GM21360 (cell line): ENCODE data around the gene KCNG1.

Experiments used
- ATAC-seq: cut with Tn5 transposase; IDR thresholded peaks from one replicate; pipeline ENCODE4 v1.9.1; 2021; ENCODE audit warnings: mild to moderate bottlenecking, moderate library complexity; ENCODE audit not compliant: unreplicated experiment

The KCNG1 gene

DNA sequence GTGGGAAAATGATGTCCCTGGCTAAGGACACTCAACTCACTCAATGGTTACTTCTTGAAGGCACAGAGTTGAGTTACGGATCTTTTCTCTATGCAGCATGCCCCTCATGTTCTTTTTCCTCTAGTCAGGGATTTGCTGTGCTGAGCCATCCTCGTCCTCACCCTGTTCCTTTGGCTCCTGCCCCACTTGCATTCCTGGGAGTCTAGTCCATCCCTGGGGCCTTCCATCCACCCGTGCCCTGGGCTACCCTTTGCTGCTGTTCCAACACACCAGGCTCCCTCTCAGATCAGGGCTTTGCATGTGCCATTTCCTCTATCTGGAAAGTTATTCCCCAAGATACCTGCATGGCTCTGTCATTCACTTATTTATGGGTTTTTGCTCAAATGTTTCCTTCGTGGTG, 13.3 kb upstream of the KCNG1 start:
- no peak for ATAC-seq

DNA sequence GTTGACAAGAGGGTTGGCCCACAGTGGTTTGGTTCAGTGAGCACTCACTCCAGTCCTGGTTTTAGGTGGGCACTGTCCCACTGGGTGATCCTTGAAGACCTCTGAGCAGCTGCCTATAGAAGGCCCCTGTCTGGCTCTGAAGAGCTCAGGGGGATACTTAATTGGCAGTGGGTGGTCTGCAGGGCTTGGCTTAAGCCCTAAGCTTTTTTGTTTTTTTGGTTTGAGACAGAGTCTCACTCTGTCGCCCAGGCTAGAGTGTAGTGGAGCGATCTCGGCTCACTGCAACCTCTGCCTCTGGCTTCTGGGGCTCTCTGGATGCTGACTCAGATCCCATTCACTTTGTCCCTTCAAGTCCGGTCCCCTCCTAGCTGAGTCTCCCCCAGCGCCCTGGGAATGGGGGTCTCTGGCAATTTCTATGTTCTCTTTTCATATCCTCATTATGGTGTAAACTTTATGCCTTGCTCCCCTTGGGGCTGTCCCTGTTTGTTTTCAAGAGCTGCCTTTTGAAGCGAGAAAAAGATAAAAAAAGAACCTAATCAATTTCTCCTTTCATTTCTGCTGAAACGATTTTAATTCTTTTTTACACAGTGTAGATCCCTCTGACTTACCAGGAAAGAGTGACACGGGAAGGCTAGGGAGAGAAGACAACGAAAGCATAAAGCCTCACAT, 12.2 kb upstream of the KCNG1 start:
- no peak for ATAC-seq

DNA sequence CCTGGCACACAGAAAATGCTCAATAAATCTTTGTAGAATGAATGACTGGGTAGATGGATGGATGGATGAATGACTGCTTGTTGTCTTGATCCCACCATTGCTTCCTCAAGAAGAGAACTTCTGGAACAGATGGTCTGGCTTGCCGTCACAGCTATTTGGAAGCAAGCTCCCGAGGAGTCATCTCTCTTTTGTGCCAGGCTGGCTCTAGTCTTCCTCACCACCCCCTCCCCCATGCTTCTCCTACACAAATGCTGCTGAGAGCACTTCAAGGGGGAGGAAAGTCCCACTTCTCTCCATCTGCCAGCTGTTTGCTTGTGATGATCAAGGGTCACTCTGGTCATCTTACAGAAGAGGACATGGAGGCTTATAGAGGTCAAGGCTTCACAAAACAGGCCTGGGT, 11.6 kb upstream of the KCNG1 start:
- no peak for ATAC-seq

DNA sequence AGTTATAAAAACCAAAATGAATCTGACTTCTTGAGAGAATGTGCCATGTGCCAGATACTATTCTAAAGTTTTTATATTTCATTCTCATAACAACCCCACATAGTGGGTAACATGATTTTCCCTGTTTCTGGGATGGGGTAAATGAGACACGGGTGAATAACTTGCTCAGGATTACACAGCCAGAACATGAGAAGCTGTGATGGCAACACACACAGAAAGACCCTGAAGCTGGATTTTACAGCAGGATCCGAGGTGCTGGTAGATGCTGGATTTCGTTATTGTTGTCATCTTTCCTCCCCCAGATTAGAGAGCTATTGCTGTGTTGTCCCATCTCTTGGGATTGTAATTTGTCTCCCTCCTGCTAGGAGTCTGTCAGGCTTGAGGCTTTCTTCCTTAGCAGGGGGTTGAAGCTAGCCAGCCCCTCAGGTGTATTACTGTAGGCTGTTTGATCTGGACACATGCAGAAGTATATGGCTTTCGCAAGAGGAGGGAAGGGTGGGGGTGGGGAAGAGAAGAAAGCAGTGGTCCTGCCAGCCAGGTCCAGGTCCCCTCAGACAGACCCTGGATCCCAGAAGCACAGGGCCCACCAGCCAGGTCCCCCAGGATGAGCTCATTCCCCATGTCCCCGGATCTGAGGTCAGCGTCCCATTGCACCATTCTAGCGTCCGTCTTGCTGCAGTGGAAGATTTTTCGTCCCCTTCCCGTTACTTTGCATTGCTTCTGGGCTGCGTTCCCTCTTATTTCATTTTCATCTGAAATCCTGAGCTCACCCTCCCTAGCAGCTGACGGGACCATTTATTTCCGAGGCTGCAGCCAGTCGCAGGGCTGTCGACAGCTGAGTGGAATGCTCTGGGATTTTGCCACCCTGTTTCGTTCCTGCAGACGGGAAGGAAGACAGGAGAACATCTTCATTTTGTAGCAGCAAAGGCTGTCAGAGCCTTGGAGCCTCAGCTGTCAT, 7.3 kb upstream of the KCNG1 start:
- no peak for ATAC-seq

DNA sequence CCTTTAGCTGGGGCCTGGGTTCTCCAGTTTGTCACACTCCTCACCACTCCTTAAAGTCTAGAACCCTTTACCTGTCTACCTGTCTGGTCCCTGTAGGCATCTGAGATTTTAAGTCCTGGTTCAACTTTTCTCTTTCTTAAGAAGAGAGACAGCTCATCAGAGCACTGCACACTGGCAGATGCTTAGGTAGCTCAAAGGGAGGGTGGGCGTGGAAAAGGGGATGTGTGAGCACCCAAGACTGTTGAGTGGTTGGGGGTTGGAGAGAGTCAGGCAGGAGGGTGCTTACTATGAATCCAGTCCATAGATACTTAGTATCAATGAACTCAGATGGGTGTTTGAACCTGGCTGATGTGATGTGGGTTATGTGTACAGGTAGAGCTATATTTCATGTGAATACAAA, 6.6 kb upstream of the KCNG1 start:
- no peak for ATAC-seq

DNA sequence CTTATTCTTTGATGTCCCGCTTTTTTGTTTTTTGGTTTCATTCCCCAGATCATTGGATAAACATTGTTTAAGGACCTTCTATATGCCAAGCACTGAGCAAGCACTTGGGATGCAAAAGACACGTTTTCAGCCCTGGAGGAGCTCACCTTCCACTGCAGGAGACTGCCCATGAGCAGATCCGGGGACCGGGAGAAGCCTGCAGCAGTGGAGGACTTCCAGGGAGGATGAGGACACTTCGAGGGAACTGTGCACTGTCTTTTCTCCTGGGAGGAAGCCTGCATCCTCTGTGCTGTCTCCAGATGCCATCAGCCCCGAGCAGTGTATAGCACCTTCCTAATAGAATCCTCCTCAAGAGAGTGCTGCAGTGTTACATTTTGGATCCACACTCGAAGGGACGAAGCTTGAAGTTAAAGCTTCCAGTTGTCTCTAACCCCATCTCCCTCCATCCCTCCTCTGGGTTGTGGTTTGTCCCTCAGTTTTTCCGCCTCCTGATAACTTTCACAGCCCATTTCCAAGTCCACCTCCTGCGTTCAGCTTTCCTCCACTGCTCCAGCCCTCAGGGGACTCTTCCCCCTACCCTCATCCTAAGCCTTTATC, 5.8 kb upstream of the KCNG1 start:
- no peak for ATAC-seq

DNA sequence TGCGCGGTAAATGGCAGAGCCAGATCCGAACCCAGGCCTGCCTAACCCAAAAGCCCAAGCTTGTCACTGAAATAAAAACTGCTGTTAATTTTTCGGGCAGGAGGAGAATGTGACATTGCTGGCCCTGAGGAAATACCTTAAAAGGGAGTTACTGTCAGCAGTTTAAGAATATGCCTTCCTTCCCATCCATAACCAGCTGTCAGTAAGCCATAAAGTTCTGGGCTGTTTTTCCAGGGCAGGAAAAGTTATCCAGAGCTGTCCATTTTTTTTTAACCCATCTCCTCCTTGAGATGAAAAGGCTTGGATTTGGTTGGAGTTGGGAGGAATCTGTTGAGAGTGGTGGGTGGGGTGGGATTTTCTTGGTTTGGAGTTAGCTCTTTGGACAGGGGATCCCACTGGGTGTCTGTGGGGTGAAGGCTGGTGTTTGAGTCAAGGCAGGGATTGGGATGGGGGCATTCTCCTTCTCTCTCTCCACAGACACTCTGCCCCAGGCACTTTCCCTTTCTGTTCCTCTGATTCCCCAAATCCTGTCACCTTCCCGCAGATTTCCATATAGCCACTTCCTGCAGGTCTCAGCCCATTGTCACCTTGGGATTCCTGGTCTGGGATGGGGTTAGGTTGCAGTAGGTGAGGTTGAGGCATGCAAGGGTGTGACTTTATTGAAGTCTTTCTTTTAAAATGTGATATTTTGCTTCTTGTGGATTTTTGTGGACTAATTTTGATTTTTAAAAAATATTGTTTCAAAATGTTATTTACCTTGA, 4.3 kb upstream of the KCNG1 start:
- no peak for ATAC-seq

DNA sequence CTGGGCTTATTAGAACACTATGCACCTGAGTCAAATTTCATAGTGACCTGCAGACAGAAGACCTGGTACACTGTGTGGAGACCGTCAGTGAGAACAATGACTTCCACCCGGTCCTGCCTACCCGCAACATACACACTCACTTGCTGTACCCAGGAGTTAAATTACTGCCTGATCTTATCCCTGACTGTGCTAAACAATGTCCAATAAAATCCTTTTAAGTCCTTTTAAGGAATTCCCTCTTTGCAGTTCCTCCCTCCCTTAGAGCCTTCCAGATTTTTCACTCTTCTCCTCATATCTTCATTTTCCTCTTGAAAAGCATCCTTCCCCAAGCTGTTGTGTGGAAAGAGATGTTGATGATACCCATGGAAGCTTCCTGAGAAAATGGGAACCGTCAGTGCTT, 3.4 kb upstream of the KCNG1 start:
- ATAC-seq: no peak

DNA sequence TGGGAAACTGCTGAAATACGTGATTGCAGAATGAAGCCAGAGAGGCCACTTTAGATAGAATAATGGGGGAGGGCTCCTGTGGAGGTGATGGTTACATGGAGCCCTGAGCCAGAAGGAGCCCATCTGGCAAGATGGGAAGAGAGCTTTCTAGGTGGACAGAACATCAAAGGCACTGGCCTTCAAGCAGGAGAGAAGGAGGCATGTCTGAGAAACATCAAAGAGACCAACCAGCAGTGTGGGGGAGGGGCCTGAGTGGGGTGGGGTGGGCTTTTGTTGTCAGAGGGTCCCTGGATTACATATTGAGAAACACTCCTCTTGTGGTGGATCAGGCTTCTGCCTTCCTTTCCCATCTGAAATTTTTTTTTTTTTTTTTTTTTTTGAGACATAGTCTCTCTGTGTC, 1.9 kb upstream of the KCNG1 start:
- no peak for ATAC-seq

DNA sequence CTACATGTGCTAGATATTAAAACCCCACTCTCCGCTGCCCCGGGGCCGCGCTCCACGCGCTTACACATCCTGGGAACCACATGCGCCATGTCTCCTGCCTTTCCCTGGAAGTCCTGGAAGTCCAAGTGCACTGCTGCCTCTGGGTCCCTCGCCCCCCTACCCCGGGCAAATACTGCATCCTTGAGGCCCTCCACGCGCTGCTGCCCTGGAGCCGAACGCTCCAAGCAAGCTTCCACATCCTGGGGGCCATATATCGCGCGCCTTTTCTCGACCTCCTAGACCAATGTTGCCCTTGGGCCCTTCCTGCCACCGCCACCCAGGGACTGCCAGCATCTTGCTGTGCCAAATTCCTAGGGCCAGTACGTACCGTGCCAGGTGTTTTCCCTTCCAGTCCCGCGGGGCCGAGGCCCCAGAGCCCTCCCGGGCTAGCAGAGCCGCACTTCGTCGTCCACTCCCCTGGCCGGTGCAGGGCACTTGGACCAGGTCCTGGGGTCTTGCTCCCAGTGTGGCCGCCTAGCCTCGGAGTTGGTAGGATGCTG, 779 bp upstream of the KCNG1 start:
- no peak for ATAC-seq

DNA sequence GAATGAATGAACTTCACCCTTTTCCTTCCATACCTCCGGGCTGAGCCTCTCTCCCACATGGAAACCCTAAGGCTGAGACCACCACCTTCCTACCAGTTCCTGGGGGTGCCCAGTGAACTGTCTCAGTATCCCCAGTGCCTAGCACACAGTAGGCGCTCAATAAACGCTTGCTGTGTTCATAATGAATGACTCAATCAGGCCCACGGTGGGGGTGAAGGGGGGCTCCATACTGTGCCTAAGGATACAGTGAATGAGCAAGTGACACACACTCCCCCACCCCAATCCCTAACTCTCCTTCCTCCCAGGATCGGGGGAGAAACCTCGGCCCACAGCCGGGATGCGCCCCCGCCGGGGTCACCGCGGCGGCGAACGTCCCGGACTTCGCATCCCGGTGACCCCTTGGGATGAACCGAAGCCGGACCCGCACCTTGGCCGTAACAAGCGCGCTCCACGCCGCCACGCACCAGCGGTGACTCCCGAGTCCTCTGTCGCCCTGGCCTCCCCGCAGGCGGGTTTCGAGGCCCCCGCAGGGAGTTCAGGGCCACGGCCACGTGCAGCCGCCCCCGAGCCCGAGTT, 592 bp downstream of the KCNG1 start:
- ATAC-seq: no peak

DNA sequence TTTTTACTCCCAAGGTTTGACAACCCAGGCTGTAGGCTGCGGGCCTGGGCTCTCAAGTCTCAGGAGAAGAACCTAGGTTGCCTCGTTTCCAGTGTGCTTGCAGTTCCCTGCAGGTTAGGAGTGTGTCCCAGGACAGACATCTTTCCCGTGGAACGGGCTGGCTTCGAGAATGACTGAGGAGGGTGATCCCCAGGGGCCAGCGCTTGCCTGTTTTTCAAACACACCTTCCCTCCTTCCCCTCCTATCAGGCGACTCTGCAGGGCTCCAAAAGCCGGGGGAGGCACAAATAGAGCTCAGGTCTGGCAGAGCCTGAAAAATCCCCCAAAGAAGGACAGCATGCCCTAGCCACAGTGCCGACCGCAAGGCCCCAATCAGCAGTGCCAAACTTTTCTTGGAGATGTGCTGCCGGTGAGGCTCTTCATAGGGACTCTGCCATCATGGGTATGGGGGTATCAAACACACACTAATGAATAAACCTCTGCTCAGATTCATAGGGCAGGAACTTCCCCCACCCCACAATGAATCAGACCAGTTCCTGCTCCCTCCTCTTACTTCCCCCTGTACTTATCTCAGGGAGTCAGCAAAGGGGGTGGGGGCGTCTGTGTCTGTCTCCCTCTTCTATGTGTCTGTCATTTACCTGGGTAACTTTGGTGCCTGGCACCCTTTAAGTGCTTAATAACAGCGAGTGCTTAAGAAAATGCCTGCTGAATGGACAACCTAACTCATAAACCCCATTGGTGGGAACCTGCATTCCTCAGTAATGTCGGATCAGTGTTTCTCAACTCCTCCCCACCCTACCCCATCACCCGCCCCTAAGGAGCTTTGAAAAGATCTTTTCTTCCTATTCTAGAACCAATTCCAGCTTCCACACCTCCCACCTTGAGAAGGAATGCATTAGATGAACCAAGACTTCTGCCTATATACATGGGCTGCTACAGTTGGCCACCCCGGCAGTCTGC, 1.6 kb downstream of the KCNG1 start:
- ATAC-seq: no peak

DNA sequence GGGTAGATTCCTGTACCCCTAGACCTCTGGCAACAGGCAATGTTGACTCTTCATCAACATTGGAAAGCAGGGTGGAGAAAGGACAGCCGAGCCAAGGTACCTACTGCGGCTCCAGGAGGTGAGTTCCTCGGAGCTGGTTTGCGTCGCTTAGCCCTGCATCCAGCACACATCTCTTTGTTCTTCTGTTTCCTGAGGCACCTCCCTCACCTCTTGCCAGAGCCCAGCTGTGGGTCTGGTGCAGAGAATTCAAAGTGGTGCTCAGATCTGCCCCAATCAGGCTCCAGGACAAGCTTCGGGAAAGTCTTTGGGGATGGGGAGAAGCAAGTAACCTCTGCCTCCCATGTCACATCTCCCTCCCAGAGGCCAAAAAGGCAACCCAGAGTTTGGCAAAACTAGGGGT, 2.2 kb downstream of the KCNG1 start:
- ATAC-seq: no peak

DNA sequence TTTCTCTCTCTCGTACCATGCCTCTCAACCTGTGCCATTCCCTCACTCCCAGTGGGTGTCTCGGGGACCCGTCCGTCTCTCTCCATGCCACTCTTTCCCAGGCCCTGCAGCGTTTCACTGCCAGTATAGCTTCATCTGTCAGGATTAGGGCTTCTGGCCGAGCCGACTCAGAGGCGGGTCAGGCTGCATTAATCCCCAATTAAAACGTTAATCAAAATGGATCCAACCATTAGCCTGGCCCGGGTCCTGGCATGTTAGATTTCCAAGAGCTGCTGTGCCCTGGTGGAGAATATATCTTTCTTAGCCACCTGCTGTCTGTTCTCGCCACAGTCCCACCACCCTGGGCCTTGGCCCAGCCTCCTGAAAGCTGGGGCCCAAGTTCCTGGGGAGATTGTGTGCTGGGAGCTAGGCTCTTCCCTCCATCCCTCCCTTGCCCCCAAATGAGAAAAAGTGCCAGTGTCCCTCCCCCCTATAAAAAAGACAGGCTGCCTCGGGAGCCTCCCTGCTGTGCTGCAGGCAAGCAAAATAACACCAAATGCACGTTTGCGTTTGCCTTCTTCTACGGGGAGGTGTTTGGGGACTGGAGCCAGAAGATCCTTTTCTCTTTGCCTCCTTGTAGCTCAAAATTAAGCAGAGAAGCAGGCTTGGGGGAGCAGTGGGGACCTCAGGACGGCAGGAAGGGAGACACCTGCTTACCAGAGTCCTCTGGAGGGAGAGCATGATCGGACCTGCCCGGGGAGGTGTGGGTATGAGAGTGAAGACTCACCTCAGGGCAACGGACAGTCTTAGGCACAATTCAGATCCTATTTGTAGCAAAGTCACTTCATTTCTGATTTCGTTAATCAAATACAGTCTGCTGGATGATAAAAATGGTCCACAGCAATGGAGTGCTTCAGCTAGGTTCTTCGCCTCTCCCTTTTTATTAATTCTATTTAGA, 3.0 kb downstream of the KCNG1 start:
- no peak for ATAC-seq

DNA sequence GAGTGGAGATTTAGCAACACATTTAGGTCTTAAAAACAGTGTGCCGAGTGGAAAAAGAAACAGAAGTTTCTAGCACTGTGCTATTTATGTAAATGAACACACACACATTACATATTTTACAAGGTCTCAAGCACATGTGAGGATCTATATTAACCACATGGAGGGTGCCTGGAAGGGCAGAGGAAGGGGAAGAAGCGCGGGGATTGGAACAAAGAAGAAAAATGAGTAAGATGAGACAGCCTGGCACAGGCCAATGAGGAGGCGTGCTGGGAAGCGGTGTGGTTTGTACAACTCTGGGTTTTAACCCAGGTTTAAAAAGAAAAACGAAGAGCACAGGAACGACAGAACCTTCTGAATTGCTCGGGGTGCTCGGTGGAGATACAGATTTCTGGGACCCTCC, 5.7 kb downstream of the KCNG1 start:
- ATAC-seq: no peak

DNA sequence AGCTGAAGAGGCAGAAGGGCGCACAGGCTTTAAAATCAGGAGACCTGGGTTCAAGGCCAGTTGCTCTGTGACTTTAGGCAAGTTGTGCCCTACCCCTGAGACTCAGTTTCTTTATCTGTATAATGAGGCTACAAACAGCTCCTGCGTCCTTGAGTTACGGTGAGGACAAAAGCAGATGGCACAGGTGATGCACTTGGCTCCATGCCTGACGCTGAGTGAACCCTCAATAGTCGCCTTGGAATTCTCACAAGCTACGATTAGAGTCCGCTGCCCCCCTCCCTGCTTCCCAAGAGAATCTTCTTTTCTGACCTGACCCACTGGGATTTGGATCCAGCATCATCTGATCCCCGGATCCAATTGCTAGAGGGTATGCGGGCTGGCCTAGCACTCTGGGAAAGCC, 6.4 kb downstream of the KCNG1 start:
- ATAC-seq: no peak

DNA sequence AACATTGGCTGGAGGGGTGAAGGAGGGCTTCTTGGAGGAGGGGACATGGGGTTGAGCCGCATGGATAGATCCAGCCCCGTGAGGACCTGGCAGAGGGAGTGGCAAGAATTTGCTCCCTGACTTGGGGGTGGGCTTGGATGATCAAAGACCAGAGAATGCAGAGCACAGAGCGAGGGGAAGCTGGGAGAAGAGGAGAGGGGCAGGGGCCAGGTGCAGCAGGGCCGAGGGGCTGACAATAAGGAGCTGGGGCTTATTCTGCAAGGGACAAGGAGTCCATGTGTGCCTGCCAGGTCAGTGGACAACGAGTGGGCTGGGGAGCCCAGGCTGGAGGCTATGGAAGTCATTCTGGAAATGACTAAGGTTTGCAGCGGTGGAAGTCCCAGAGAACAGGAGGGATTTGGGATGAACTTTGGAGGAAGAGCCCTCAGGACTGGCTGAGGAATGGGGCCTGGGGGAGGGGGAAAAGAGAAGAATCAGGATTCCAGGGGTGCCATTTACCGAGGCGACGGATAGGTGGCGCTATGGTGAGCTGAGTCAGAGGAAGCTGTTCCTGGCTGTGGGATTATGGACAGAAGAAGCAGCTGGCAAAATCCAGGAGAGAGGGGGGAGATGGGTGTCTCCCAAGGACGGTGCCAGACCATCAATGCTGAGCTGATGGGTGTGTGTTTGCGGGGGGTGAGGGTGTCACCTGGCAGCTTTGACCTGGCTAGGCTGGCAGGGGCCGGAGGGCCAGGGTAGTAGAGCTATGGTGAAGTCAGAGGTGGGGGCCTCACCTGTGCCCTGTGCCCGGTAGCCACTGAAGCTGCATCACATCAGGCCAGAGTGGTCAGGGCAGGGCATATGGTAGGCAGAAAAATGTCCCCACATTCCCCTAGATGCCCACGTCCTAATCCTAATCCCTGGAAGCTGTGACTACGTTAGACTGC, 7.8 kb downstream of the KCNG1 start:
- no peak for ATAC-seq
